CD4-positive, alpha-beta T cell treated with Interleukin-15 for 1 hour (primary cell): Measurements from ENCODE around the gene SPATA13.
A peak's percentile ranks its signal among the peaks of the same experiment; 100 is the strongest.

ENCODE experiments used
- DNase-seq: peaks from one replicate; pipeline ENCODE4 v3.0.0-alpha.2; 2020

SPATA13 gene

DNA sequence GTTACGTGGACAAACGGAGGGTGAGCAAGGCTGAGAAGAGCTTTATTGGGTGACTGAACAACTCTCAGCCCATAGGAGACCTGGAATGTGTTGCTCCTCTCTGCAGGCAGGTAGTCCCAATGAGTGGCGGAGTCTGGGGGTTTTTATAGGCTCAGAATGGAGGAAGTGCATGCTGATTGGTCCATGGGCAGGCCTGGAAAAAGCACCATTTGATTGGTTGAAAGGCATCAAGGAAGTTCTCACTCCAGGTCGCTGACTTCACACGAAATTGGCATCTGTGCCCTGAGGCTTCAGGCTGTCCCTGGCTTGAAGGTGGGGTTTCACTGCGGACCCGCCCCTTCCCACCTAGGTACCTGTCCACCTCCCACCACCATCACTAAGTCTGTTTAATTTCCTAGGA, 65.4 kb downstream of the SPATA13 start:
- DNase-seq: no peak

GRCh38 chr13:24226762-24227161, 66.2 kb downstream of the SPATA13 start:
- no peak for DNase-seq

DNA sequence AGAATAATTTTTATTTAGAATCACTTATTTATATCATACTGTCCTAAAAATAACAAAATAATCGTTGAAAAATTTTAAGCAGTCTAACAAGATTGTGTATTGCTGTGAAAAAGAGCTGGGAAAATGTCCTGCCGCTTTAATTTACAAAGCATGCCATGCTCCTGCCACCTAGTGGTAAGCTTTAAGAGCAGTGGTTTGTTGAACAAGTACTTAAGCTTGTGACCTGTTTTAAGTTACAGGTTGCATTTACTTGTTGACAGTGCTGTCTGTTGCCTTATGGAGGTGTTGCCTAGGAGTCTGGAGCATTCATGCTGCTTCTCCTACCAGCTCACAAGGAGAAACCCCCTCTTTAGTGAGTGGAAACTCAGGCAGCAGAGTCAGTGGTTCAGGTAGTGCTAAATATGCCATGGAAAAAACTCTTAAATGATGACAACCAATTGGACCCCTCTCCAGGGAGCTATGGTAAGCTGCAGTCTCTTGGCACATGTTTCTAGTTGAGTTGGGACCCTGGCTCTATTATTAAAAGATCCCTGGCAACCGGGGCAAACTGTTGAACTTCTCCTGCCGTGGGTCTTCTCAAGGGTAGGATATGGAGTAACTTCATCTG, 68.4 kb downstream of the SPATA13 start:
- DNase-seq: peak; percentile 45

DNA sequence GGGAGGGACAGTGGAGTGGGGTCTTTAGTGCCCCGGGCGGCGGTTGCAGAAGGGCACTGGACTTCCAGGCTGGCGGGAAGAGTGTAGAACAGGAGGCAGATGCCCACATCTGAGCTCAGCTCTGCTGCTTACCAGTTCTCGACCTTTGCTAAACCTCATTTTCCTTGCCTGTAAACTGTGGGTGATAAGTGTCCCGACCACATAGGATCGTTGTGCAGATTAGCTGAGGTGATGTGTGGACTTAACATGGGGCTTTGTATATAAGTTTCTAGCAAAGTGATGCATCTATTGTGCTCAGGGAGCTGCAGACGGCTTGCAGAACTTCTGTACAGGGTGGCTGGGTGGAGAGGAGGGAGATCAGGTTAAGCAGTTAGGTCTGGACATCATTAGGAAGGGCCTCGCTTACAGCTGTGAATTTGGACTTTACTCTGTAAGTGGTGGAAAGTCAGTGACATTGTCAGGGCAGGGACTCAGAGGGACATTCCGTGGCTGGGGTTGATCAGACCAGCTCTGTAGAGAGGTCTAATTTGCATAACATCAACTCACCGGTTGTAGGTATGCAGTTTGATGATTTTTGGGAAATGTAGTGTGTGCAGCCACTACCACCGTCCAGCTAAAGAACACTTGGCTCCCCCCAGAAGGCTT, 70.0 kb downstream of the SPATA13 start:
- no peak for DNase-seq

DNA sequence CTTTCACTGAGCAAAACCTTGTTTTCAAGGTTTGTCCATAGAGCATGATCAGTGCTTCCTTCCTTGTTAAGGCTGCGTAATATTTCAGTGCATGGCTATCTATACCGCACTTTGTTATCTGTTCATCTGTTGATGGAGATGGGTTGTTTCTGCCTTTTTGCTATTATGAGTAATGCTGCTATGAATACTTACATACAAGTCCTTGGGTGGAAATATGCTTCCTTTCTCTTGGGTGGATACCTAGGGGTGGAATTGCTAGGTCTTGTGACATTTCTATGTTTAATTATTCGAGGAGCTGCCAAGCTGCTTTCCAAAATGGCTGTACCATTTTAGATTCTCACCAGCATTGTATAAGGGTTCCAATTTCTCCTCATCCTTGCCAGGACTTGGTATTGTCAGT, 70.9 kb downstream of the SPATA13 start:
- no peak for DNase-seq

GRCh38 chr13:24232037-24232436, 71.5 kb downstream of the SPATA13 start:
- no peak for DNase-seq

DNA sequence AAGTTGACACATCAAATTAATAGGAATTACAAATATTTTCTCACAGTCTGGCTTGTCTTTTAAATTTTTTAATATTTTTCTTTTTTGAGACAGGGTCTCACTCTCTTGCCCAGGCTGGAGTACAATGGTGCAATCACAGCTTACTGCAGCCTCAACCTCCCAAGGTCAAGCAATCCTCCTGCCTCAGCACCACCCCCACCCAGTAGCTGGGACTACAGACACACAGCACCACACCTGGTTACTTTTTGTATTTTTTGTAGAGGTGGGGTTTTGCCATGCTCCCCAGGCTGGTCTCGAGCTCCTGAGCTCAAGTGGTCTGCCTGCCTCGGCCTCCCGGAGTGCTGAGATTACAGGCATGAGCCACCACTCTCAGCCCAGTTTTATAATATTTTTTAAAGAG, 72.0 kb downstream of the SPATA13 start:
- DNase-seq: no peak

- no peak for DNase-seq
Observed at GRCh38 chr13:24233351-24233901, 72.9 kb downstream of the SPATA13 start.

DNA sequence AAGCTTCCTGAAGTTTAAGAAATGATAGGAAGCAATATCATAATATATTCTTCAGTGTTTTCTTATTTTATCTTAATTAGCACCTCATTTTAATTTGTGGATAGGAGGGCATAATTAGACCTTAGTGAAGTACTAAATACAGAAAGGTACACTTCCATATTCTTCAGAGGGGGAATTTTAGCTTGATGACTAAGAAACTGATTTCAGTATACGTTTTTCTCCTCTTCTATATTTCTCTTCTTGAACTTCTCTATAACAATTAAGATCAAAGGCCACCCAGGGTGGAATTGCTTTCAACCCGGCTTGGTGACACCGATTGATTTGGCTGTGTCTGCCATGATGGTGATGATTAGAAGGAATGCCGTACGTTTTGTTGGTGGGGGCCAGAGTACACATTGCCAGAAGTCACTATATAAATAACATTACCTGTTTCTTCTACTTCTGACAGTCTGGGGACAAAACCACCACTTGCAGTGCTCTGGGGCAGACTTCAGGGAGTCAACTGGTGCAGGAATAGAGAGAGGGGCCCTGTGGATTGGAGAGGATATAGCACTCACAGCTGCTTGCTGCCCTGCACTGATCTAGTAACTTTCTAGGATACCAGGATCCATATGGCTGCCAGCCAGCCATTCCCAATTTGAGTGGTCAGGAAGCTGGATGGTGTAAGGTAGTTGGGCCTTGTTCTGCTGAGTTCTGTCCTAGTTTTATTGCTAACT, 73.8 kb downstream of the SPATA13 start:
- no peak for DNase-seq

DNA sequence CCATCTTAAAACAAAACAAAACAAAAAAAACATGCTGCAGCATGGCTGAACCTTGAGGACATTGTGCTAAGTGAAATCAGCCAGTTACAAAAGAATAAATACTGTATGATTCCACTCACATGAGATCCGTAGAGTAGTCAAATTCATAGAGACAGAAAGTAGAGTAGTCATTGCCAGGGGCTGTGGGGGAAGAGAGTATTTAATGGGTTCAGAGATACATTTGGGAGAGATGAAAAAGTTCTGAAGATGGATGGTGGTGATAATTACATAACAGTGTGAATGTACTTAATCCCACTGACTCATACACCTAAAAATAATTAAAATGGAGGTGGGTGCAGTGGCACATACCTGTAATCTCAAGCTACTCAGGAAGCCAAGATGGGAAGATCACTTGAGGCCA, 76.8 kb downstream of the SPATA13 start:
- no peak for DNase-seq

DNA sequence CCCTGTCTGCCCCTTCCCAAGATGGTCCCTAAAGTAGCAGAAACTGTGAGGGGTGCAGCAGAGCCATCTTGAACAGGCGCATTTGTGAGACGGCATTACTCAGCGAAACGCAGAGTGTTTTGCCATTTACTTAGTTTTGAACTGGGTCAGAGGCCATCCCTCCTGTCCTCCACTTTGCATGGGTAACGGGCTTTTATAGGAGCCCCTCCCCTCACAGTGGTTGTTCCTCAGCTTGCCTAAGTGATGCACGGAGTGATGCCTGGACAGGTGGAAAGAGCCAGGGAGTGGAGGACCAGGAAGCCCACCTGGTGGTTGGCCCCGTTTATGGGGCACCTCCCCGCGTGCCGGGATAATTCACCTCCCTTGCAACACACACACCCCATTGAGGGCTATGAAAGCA, 80.8 kb downstream of the SPATA13 start:
- no peak for DNase-seq

- no peak for DNase-seq
Observed at GRCh38 chr13:24242100-24242499, 81.6 kb downstream of the SPATA13 start.

GRCh38 chr13:24243302-24243701, 82.8 kb downstream of the SPATA13 start:
- no peak for DNase-seq

- no peak for DNase-seq
Observed at GRCh38 chr13:24244802-24245201, 84.3 kb downstream of the SPATA13 start.

- DNase-seq: no peak
Observed at GRCh38 chr13:24247016-24247415, 86.5 kb downstream of the SPATA13 start.

- no peak for DNase-seq
Observed at GRCh38 chr13:24249624-24250023, 89.1 kb downstream of the SPATA13 start.

GRCh38 chr13:24250376-24251057, 90.0 kb downstream of the SPATA13 start:
- DNase-seq: no peak

DNA sequence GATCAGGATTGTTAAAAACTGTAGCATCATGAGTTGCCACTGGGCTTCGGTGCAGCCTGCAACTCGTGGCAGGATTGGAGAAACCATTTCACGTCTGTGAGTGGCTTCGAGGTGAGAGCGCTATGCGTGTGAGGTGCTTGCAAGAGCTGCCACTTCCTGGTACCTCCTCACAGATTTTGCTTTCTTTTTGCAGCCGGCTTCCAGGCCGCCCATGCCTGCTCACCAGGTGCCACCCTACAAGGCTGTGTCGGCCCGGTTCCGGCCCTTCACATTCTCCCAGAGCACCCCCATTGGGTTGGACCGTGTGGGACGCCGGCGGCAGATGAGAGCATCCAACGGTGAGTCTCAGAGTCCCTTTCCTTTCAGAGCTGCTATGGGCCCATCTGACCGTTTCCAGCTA, 91.0 kb downstream of the SPATA13 start:
- peak; percentile 90 for DNase-seq

GRCh38 chr13:24252136-24252535, 91.6 kb downstream of the SPATA13 start:
- DNase-seq: peak; percentile 41

DNA sequence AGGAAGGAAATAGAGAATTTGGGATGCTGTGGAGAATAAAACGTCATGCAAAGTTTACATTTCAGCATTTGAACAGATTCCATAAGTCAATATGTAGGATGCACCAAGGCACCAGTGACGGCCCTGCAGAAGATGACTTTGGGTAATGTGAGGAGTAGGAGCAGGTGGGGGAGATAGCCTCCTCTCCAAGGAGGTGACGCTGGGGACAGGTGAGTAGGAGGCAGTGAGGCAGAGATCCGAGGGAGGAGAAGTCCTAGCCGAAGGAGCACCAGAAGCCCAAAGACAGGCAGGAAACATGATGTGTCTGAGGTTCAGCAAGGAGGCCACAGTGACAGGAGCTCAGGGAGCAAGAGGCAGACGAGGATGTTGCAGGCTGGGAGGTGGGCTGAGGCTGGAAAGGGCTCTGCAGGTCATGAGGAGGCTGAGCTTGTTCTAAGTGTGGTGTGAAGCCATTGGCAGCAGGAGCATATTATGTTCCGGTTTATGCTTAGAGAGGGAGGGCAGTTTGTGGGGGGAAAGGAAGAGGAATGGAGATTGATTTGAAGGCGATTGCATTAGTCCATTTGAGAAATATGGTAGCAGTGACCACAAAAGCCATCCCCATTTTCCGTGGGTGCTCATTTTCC, 93.1 kb downstream of the SPATA13 start:
- no peak for DNase-seq

DNA sequence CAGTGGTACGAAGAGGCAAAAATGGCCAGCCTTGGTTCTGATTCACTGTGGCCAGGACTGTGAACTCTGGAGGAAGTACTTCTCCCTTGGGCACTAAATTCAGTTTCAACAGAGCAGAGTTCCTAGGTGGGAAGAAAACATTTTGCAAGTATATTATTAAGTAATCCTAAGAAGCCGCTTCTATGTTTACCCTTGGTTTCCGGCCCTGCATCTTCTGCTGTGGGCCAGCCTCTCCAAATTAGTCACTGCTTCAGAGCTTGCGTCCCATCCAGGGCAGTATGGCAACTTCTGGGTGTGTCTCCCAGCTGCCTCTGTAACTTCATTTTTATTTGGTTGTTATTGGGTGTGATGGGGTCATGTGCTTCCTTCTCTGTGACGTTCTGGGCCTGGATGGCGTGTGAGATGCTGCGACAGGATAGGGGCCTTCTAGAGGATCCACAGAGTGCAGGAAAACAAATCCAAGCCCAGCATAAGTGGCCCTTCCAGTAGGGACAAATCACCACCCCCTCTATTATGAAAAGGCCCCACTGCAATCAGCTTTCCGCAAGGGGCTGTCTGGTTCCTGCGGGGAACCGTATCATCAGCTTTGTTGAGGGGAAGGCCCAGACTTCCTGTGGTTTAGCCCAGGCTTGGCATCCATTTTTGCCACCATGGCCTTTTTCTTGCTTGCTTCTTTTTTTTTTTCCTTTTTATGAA, 93.8 kb downstream of the SPATA13 start:
- DNase-seq: peak; percentile 86

DNA sequence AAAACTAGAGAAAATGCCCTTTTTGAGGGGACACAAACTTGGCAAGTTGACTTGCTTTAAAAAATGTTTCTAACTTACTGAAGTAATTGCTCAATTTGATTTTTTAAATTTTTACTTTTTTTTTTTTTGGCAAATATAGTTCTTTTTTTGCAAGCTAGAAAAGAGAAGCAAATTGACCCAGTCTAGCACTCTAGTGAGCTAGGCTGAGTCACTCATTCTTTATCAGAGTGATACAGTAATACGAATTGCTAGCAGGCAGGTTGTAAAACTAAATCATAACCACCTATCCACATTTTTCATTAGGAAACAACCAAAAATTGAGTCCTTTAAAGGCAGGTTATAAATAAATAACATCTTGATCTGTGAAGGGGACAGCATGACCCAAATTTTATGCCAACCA, 97.0 kb downstream of the SPATA13 start:
- DNase-seq: no peak
